Activated CD8-positive, alpha-beta T cell treated with anti-CD3 and anti-CD28 coated beads for 36 hours (primary cell): ENCODE data around the gene MTG2. TPM values are rescaled to one million over a fixed set of nuclear protein-coding genes. Genes with fewer than 3 reads are reported as not detected.

Experiments used
- ATAC-seq: fragments of 200-7000 bp; cut with Tn5 transposase; one replicate; pipeline ENCODE4 v1.10.0; 2021; ENCODE audit warnings: mild to moderate bottlenecking, moderate library complexity
- CTCF ChIA-PET: fragments of 350-600 bp; sonication (Branson Sonifier 250); formaldehyde crosslinking; loops from one replicate; lab custom pipeline; 2021; ENCODE audit warnings: antibody characterized with exemption; lab: Charles Lee
- POLR2A ChIA-PET: fragments of 350-600 bp; sonication (Branson Sonifier 250); formaldehyde crosslinking; loops from one replicate; lab custom pipeline; 2021; ENCODE audit warnings: antibody characterized with exemption; lab: Charles Lee
- DNase-seq: peaks from one replicate; pipeline ENCODE4 v3.0.0-alpha.2; 2020
- H3K27ac Mint-ChIP-seq: one replicate; pipeline ENCODE4 v1.8.0; 2021; ENCODE audit warnings: mild to moderate bottlenecking, mixed read lengths
- H3K27me3 Mint-ChIP-seq: one replicate; pipeline ENCODE4 v1.8.0; 2021; ENCODE audit warnings: mixed read lengths
- H3K36me3 Mint-ChIP-seq: one replicate; pipeline ENCODE4 v1.8.0; 2021; ENCODE audit warnings: low read depth, mixed read lengths
- H3K4me1 Mint-ChIP-seq: one replicate; pipeline ENCODE4 v1.8.0; 2021; ENCODE audit warnings: low read depth, mixed read lengths
- H3K4me3 Mint-ChIP-seq: one replicate; pipeline ENCODE4 v1.8.0; 2021; ENCODE audit warnings: mild to moderate bottlenecking, moderate library complexity, mixed read lengths
- H3K9me3 Mint-ChIP-seq: one replicate; pipeline ENCODE4 v1.8.0; 2021; ENCODE audit warnings: mixed read lengths
- intact Hi-C: fragments of 100-400 bp; cut with micrococcal nuclease; formaldehyde crosslinking; loops from one replicate; pipeline ENCODE4 v1.10.0; 2022
- total RNA-seq, 2 experiments: library from RNA; stranded (reverse); gene quantifications; one replicate each; pipeline ENCODE4 v1.2.3, GENCODE V29; 2021
- TF ChIP-seq, protein P1 (sequence below): fragments of 200-600 bp; IDR thresholded peaks from one replicate; pipeline ENCODE4 v1.8.0; 2022; ENCODE audit warnings: antibody characterized with exemption, mild to moderate bottlenecking

MTG2 gene
- total RNA-seq, 2 experiments from 2014 or later, result 36.5 to 40.5 TPM

DNA sequence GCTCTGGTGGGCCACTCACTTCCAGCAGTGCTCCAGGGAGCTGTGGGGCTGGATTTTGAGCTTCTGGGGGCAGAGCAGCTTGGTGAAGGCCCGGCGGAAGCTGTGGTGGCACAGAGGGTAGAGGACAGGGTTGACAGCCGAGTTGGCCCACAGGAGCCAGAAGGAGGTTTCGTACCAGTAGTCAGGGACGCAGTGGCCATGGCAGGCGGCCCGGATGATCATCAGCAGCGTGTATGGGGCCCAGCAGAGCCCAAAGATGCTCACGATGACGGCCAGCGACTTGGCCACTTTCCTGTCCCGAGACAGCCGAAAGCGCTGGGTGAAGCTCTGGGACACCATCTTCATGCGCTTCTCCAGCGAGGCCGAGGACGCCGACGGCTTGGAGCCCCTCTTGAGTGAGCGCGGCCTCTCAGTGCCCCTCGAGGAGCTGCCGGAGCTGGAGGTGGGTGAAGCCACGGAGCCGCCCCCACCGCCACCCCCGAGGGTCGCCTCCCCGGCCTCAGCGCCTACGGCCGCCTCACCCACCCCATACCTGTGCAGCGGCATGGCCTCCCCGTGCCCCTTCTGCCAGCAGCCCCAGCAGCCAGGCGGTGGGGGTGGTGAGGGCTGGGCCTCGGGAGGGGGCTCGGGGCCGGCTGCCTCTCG lies 33.3 kb downstream of the MTG2 start:
- no peak for DNase-seq
- H3K9me3 Mint-ChIP-seq, result no peaks in the 10 kb centered on the region
- intact Hi-C loops, result no loop called here
- no peaks in the 10 kb centered on the region for H3K4me1 Mint-ChIP-seq
- no peaks in the 10 kb centered on the region for H3K36me3 Mint-ChIP-seq
- TF ChIP-seq, protein P1, sequence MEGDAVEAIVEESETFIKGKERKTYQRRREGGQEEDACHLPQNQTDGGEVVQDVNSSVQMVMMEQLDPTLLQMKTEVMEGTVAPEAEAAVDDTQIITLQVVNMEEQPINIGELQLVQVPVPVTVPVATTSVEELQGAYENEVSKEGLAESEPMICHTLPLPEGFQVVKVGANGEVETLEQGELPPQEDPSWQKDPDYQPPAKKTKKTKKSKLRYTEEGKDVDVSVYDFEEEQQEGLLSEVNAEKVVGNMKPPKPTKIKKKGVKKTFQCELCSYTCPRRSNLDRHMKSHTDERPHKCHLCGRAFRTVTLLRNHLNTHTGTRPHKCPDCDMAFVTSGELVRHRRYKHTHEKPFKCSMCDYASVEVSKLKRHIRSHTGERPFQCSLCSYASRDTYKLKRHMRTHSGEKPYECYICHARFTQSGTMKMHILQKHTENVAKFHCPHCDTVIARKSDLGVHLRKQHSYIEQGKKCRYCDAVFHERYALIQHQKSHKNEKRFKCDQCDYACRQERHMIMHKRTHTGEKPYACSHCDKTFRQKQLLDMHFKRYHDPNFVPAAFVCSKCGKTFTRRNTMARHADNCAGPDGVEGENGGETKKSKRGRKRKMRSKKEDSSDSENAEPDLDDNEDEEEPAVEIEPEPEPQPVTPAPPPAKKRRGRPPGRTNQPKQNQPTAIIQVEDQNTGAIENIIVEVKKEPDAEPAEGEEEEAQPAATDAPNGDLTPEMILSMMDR, result no peak
- H3K27me3 Mint-ChIP-seq, result peaks cover 28% of the 10 kb centered on the region
- CTCF ChIA-PET, result no interaction called here
- H3K27ac Mint-ChIP-seq, result no peak overlapping the region
- no peak overlapping the region for H3K4me3 Mint-ChIP-seq
- POLR2A ChIA-PET, result no interaction called here
- no peak for ATAC-seq

DNA sequence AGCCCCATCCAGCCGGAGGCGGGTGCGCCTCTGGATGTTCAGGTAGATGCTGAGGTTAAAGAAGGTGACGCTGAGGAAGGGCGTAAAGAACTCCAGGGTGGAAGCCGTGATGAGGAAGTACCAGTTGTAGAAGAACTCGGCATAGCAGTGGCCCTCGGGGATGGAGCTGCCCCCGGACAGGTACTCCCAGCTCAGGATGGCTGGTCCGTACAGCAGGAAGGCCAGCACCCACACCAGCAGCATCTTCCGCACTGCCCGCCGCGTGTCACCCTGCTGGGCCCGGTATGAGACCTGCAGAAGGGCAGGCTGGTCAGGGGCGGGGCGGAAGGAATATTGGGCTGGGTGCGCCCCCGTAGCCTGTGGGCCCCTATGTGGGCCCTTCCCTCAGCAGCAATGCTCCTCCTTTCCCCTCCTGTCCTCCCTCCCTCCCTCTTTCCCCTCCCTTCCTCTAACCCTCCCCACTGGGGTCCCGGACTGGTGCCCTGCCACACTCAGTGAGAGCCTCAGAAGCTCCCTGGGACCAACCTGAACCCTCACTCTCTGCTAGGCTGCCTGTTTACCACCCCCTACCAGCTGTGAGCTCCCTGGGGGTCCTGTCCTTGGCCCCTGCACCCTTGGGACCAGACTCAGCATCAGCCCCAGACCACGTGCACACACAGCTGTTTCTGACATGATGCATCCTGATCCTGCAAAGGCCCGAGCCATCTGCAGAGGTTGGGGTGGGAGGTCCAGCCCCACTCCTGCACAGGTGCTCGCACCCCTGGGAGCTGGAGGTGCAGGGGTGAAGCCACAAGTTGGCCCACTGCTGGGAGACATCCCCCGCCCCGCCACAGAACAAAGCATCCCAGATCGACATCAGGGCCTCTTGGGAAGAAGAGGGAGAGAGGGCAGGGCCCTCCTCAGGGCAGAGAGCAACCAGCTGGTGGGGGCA lies 34.1 kb downstream of the MTG2 start:
- ChIA-PET POLR2A (interaction anchor here (0.6 kb wide), 1 partner anchor 188 kb away, joined by 3 read pairs; no protein-coding TSS in a partner anchor), CTCF (no interaction called here)
- no peak overlapping the region for H3K27ac Mint-ChIP-seq
- TF ChIP-seq, protein P1, result no peak
- ATAC-seq (no peak), DNase-seq (no peak)
- H3K36me3 Mint-ChIP-seq, result no peaks in the 10 kb centered on the region
- peaks cover 34% of the 10 kb centered on the region for H3K27me3 Mint-ChIP-seq
- H3K4me1 Mint-ChIP-seq, result no peaks in the 10 kb centered on the region
- no peaks in the 10 kb centered on the region for H3K9me3 Mint-ChIP-seq
- intact Hi-C loops, result no loop called here
- H3K4me3 Mint-ChIP-seq, result no peak overlapping the region

DNA sequence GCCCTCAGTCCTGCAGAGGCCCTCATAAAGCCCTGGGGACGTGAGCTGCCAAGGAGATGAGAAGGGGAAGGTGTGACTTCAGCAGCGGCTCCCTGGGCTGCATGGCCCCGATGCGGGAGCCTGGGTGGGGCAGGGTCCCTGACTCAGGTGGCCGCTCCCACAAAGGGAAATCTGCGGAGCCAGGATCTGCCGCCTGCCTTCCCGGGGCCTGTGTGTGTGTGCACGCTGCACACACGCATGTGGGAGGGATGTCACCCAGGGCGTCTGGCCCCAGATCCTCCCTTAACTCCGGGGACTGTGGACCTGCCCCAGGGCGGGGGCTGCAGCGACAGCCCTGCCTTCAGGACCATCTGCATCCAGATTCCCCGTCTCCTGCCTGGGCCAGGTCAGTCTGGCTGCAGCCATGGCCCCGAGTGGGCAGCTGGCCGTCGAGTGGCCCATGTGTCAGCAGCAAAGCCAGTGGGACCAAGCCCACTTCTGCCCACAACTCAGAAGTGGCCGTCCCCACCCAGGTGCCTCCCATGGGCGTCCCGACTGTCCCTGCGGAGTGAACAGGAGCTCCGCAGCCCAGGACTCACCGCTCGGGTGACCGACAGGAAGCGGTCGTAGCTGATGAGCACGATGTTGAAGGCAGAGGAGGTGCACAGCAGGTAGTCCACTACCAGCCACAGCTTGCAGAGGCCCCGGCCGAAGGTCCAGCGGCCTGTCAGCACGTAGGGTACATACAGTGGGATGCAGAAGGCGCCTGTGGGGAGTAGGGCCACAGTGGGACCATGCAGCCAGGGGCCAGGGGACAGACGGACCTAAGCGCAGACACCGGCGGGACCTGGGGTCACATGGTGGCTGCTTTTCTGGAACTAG lies 35.3 kb downstream of the MTG2 start:
- ATAC-seq (no peak), DNase-seq (no peak)
- Mint-ChIP-seq H3K27me3 (peaks cover 40% of the 10 kb centered on the region), H3K27ac (no peak overlapping the region), H3K4me1 (no peaks in the 10 kb centered on the region), H3K36me3 (no peaks in the 10 kb centered on the region), H3K9me3 (no peaks in the 10 kb centered on the region), H3K4me3 (no peak overlapping the region)
- TF ChIP-seq, protein P1, result no peak
- POLR2A ChIA-PET, result no interaction called here
- CTCF ChIA-PET, result no interaction called here
- intact Hi-C loops, result no loop called here

DNA sequence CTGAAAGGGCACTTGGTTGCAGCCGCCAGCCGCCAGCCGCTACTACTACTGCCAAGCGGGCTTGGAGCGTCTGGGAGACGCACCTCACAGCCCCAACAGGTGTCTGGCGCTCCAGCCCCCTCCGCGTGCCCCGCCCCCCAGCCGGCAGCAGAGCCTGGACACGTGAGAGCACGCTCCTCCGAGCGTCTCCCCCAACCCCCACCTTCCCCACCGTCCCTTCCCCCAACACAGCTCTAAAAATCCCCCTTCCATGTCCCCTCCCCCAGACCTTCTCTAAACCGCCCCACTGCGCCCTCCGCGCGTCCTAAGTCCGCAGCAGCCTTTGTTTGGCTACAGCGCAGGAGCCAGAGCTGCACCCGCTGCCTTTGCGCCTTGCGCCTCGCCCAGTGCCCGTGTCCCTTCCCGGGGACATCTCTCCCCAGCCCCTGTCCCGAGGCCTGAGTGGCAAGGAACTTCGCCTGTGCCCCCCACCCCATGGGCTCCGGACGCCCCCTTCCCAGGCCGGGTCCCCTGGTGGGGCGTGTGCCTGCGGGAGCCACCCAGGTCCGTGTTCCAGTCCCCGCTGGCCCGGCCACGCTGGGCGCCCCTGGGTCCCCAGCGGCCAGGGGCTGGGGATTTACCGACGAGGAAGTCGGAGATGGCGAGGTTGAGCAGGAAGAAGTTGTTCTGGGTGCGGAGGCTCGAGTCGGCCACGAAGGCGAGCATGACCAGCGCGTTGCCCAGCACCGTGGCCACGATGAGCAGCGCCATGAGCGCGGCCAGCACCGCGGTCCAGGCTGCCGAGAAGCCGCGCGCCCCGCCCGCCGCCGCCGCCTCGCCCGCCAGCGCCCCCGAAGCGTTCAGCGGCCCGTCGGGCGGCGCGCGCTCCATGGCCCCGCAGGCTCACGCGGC lies 36.5 kb downstream of the MTG2 start:
- H3K27me3 Mint-ChIP-seq, result peaks cover 40% of the 10 kb centered on the region
- ChIA-PET CTCF (no interaction called here), POLR2A (interaction anchor here (0.8 kb wide), 1 partner anchor 13 kb away, joined by 4 read pairs; no protein-coding TSS in a partner anchor)
- no peak overlapping the region for H3K4me3 Mint-ChIP-seq
- ATAC-seq, result peak; percentile 38
- DNase-seq, result no peak
- no peaks in the 10 kb centered on the region for H3K36me3 Mint-ChIP-seq
- H3K4me1 Mint-ChIP-seq, result no peaks in the 10 kb centered on the region
- TF ChIP-seq, protein P1, result no peak
- H3K27ac Mint-ChIP-seq, result no peak overlapping the region
- H3K9me3 Mint-ChIP-seq, result no peaks in the 10 kb centered on the region
- intact Hi-C loops, result no loop called here
